ENCODE results near the gene BTBD8.

BTBD8 gene

DNA sequence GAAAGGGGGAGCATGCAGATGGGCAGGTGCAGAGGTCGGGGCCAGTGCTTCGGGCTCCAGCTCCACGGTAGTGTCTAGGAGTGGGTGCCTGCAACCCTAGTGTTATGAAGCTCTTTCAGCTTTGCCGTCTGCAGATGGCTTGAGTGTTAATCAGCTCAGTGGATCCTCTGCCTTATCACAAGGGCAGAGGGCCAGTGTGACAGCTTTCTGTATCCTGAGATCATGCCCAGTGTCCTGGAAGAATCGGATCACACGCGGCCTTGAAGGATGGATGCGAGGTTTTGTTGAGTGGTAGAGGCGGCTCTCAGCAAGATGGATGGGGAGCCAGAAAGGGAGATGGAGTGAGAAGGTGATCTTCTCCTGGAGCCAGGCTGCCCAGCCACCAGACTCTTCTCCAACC is 112.1 kb downstream of the BTBD8 start:
- no peak for DNase-seq (ENCODE audit: low read depth)

DNA sequence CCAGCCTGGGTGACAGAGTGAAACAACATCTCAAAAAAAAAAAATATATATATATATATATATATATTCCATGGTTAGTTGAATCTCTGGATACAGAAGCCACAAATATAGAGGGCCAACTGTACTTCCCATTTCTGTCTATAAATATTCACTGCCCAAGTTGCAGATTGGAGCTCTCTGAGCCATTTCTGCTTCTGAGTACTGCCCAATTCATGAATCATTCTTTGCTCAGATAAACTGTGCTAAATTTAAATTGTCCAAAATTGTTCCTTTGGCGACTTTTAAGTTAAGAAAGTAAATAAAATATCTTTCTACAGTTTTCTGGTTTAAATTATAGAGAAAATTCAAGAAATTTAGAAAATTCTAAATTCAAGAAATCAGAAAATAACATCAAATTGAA is 114.4 kb downstream of the BTBD8 start:
- no peak for DNase-seq (ENCODE audit: low read depth)

- no peak for DNase-seq (ENCODE audit: low read depth)
These were observed 121.8 kb downstream of the BTBD8 start for GRCh38 chr1:92201973-92202372.

DNA sequence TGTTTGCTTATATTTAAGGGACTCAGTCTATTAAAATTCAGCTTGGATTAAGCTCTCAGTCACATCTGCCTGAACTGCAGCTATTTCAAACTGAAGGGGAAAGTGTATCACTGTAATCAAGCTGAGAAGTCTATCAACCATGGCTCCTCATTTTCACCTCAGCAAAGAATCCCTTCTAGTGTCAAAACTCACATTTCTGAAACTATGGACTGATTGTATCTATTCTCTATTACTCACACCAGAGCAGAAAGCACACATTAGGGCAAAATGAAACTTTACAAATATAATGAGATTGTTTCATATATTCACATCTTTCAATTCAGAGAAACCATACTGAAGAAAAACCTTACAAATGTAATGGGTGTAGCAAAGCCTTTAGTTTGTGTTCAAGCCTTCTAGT is 123.0 kb downstream of the BTBD8 start:
- DNase-seq (ENCODE audit: low read depth) = no peak

DNA sequence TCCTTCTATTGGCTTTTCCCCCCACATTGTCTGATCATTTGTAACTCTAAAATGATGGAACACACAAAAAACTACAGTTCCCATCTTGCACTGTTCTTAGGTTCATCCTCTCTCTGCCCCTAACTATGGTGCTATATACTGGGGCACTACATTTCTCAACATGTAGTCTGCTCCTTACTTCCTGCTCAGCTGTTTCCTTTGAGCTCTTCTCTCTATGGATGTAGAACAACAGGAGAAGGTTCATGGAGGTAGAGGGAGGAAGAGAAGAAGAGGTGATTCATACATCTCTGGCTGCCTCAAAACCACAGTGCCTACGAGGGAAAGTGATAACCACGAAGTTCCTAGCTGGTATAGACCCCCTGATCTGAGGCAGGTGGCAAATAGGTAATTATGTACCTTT is 130.6 kb downstream of the BTBD8 start:
- no peak for DNase-seq (ENCODE audit: low read depth)

DNA sequence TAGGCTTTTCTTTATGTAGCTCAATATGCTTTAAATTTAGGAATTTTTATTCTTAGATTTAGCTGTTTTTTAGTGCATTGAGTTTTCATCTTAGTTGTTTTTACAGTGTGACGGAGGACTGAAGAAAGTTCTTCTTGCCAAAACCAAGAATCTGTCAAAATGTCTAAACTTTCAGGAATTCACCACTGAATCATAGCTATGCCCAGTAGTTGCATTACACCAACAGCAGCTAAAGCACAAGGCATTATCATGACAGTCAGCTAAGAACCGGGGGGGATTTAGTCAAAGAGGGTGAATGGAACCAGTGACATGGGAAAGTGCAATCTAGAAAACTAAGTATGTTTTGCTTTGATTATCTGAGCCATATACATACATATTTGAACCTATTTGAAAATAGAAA is 131.0 kb downstream of the BTBD8 start:
- DNase-seq (ENCODE audit: low read depth) = no peak

- DNase-seq (ENCODE audit: low read depth) = no peak
These were observed 137.6 kb downstream of the BTBD8 start, which contains the start of gene C1orf146 for GRCh38 chr1:92217721-92218120. Gene C1orf146 (plus strand): TSS chr1:92217915. CDS start chr1:92231421, 13,506 bp downstream.

DNA sequence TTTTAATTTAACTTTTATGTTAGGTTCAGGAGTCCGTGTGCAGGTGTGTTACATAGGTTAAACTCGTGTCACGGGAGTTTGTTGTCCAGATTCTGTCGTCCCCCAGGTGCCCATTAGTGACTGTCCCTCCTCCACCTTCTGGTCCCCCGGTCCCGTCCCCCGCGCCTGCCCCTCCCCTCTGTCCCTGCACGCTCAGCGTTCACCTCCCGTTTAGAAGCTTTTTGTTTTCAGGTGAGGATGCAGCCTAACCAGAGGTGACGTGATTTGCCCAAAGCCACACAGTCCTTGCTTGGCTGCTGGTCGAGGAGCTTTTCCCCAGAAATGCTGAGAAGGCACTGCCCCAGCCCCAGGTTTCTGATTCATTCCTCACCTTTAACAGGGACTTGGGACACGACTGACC is 138.4 kb downstream of the BTBD8 start:
- no peak for DNase-seq (ENCODE audit: low read depth)

DNA sequence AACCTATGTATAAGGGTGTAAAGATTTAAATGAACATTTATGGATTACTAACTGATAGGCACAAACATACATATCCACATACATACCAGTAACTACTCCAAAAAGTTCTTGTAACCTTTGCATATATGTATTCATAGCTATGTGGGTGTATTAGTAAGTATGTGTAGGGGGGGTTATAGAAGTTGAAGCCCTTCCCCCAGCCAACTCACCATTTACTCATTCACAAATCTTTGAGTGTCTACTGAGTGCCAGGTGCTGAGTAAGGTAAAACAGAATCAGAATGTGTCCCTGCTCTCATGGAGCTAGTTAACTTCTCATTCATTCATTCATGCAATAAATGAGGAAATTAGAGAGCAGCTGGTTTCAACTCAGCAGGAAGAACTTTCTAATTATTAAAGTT is 138.9 kb downstream of the BTBD8 start:
- no peak for DNase-seq (ENCODE audit: low read depth)

DNA sequence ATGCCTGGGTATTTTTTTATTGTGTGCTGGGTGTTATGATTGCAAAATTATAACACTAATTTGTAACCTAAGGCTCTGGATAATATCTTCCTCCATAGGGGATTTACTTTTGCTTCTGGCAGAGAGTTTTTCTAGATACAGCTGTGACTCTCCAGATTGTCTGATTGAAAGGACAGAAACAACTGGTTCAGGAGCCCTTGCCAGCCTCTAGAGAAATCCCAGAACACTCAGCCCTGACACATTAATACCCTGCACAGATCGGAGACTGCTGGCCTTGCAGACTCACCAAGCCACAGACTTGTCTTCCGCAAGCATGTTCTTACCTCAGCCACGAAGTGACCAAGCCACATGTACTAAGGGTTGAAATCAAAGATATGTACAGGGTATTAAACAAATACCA is 148.3 kb downstream of the BTBD8 start:
- no peak for DNase-seq (ENCODE audit: low read depth)

DNA sequence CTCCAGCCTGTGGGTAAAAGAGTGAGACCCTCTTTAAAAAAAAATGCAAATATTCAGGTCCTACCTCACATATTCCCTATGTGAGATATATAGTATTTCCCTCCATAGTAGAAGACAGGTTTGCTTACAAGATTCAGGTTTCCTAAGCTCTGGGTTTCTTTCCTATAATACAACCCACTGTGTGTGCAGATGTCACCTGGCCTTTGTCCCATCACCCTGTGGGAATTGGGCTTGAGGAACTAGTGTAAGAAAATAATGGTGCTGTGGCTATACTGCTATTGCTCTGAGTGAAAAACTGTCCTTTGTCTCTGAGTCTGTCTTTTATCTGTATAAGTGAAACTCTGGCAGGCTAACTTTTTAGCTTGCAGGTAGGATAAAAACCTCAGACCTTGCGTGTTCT is 150.6 kb downstream of the BTBD8 start:
- DNase-seq (ENCODE audit: low read depth) = no peak

Measured in activated gamma-delta T cell treated with anti-CD3 and anti-CD28 coated beads, Interleukin-2, amount 50 U/mL, for 16 hours (primary cell).